SH-SY5Y (cell line): ENCODE measurements around the gene NFE2L2.

Source experiments
- GATA2 ChIP-seq: IDR thresholded peaks from 2 replicates; pipeline ENCODE4 v1.6.1; 2011; ENCODE audit warnings: mild to moderate bottlenecking, low read depth, low read length
- GATA3 ChIP-seq: IDR thresholded peaks from 2 replicates; pipeline ENCODE4 v1.6.1; 2011; ENCODE audit warnings: low read depth, mild to moderate bottlenecking, low read length, moderate library complexity

NFE2L2 gene

GRCh38 chr2:177264693-177265587 lies at the start of gene NFE2L2:
NFE2L2 (minus strand) TSS chr2:177264727; CDS start chr2:177264576, 151 bp downstream.
- TF ChIP-seq GATA2 (no peak), GATA3 (no peak)

GRCh38 chr2:177314194-177314593 lies 49.7 kb upstream of the NFE2L2 start:
- TF ChIP-seq GATA2 (no peak), GATA3 (no peak)

GRCh38 chr2:177313162-177313781 lies 48.7 kb upstream of the NFE2L2 start:
- TF ChIP-seq GATA3: no peak
- no peak for TF ChIP-seq GATA2

GRCh38 chr2:177312562-177312961 lies 48.0 kb upstream of the NFE2L2 start:
- TF ChIP-seq GATA2 (no peak), GATA3 (no peak)

GRCh38 chr2:177306550-177306949 lies 42.0 kb upstream of the NFE2L2 start:
- TF ChIP-seq GATA3 (no peak), GATA2 (no peak)

GRCh38 chr2:177303939-177304338 lies 39.4 kb upstream of the NFE2L2 start:
- TF ChIP-seq GATA2: no peak
- no peak for TF ChIP-seq GATA3

GRCh38 chr2:177302552-177302951 lies 38.0 kb upstream of the NFE2L2 start:
- TF ChIP-seq GATA3 (no peak), GATA2 (no peak)

GRCh38 chr2:177298191-177298590 lies 33.7 kb upstream of the NFE2L2 start:
- TF ChIP-seq GATA3: no peak
- no peak for TF ChIP-seq GATA2

- TF ChIP-seq GATA2 (no peak), GATA3 (no peak)
These were observed 31.5 kb upstream of the NFE2L2 start for GRCh38 chr2:177296040-177296439.

- TF ChIP-seq GATA2 (no peak), GATA3 (no peak)
These were observed 31.0 kb upstream of the NFE2L2 start for GRCh38 chr2:177295484-177295883.

GRCh38 chr2:177291701-177292100 lies 27.2 kb upstream of the NFE2L2 start:
- no peak for TF ChIP-seq GATA3
- TF ChIP-seq GATA2: no peak

- TF ChIP-seq GATA3 (no peak), GATA2 (no peak)
These were observed 25.5 kb upstream of the NFE2L2 start for GRCh38 chr2:177289824-177290628.

- TF ChIP-seq GATA2 (no peak), GATA3 (no peak)
These were observed 23.3 kb upstream of the NFE2L2 start for GRCh38 chr2:177287814-177288213.
